Measurements from ENCODE around the gene LCE3A. TPM values are rescaled to one million over a fixed set of nuclear protein-coding genes. Genes with fewer than 3 reads are reported as not detected.
A peak's percentile ranks its signal among the peaks of the same experiment; 100 is the strongest.
"Not testable (repeated sequence)": the region's sequence is repeated elsewhere in the genome, so short reads cannot be mapped to it uniquely, and the experiment has no call there.

The LCE3A gene, protein sequence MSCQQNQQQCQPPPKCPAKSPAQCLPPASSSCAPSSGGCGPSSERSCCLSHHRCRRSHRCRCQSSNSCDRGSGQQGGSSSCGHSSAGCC
- total RNA-seq, result not detected
- not detected for polyA plus RNA-seq
- long read RNA-seq, donor 1, result 0 reads
- long read RNA-seq, donor 2, result 0 reads
- long read RNA-seq, donor 3, result 0 reads
- long read RNA-seq, donor 4, result 0 reads
- long read RNA-seq, donor 5, result 0 reads
- long read RNA-seq, donor 6, result 0 reads
- long read RNA-seq, donor 7, result 0 reads
- long read RNA-seq, donor 8, result 0 reads
- long read RNA-seq, donor 9, result 0 reads
- long read RNA-seq, donor 10, result 0 reads

DNA sequence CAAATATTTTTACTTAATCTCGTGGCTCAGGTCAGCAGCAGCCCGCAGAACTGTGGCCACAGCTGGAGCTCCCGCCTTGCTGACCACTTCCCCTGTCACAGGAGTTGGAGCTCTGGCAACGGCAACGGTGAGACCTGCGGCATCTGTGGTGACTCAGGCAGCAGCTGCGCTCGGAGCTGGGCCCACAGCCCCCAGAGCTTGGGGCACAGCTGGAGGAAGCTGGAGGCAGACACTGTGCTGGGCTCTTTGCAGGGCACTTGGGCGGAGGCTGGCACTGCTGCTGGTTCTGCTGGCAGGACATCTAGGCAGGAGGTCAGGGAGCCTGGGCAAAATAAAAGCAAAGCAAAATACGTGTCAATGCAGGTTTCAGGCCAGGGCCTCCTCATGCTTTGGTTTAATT, at the start of gene LCE3A:
TSS of gene LCE3A (minus strand) at position 301 of the 400 bp plus-strand sequence. CDS start at position 301, 0 bp downstream.
- H3K4me3 ChIP-seq (ENCODE audit: low read length in 2 of 2), result no peak within 1 kb of the TSS
- DNase-seq (ENCODE audit: low read depth in 6 of 9, low spot score in 9 of 9), result no peak
- 19% methylated on average over 10 of the region's 10 CpGs for WGBS
- H3K9me3 ChIP-seq (ENCODE audit: control insufficient read depth in 2 of 2, insufficient read depth in 1 of 2, low read length in 1 of 2), result peaks cover 0 to 8% of the 10 kb centered on the region in 2 donors
- H3K27me3 ChIP-seq (ENCODE audit: control insufficient read depth in 2 of 2, insufficient read depth in 1 of 2, low read length in 1 of 2), result no peaks in the 10 kb centered on the region
- H3K4me1 ChIP-seq (ENCODE audit: control insufficient read depth in 2 of 2, insufficient read depth in 2 of 2, low read length in 2 of 2), result peaks cover 0 to 2% of the 10 kb centered on the region in 2 donors
- H3K36me3 ChIP-seq (ENCODE audit: control insufficient read depth in 2 of 2, insufficient read depth in 2 of 2, low read length in 1 of 2), result no peaks in the 10 kb centered on the region
- H3K27ac ChIP-seq (ENCODE audit: low read depth in 1 of 2, low read length in 1 of 2), result no peak within 1 kb of the TSS

DNA sequence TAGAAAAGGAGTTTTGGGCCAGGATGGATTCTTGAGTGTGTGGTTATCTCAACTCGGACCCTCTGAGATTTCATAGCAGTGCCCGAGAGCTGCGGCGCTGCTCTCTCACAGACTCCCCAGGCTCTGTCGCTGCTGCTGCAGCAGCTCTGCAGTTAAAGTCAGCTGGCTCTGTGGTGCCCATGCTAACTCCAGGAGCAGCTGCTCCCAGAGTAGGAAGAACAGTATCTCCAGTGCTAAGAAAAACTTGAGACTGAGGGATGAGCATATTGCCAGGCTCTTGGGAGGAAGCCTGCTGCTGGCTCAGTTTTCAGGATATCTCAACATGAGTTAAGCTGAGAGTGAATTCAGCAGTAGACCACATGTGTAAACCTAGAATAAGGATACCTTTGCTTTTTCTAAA, 44.7 kb upstream of the LCE3A start:
- no peak overlapping the region for H3K27ac ChIP-seq (ENCODE audit: low read depth in 1 of 2, low read length in 1 of 2)
- 86% methylated on average over 5 of the region's 5 CpGs for WGBS
- H3K36me3 ChIP-seq (ENCODE audit: control insufficient read depth in 2 of 2, insufficient read depth in 2 of 2, low read length in 1 of 2), result no peaks in the 10 kb centered on the region
- H3K4me3 ChIP-seq (ENCODE audit: low read length in 2 of 2), result no peak overlapping the region
- no peaks in the 10 kb centered on the region for H3K4me1 ChIP-seq (ENCODE audit: control insufficient read depth in 2 of 2, insufficient read depth in 2 of 2, low read length in 2 of 2)
- no peak for DNase-seq (ENCODE audit: low read depth in 6 of 9, low spot score in 9 of 9)
- no peaks in the 10 kb centered on the region for H3K27me3 ChIP-seq (ENCODE audit: control insufficient read depth in 2 of 2, insufficient read depth in 1 of 2, low read length in 1 of 2)
- no peaks in the 10 kb centered on the region for H3K9me3 ChIP-seq (ENCODE audit: control insufficient read depth in 2 of 2, insufficient read depth in 1 of 2, low read length in 1 of 2)

DNA sequence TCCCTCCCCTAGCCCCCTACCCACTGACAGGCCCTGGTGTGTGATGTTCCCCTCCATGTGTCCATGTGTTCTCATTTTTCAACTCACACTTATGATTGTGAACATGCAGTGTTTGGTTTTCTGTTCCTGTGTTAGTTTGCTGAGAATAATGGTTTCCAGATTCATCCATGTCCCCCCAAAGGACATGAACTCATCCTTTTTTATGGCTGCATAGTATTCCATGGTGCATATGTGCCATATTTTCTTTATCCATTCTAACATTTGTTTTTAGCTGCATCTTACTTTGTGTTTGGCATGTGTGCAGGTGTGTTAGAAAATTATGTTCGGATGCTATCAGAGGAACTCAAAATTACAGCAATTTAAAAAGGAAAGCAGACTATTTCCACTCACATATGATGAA, 43.3 kb upstream of the LCE3A start:
- H3K4me1 ChIP-seq (ENCODE audit: control insufficient read depth in 2 of 2, insufficient read depth in 2 of 2, low read length in 2 of 2); H3K9me3 ChIP-seq (ENCODE audit: control insufficient read depth in 2 of 2, insufficient read depth in 1 of 2, low read length in 1 of 2); H3K27me3 ChIP-seq (ENCODE audit: control insufficient read depth in 2 of 2, insufficient read depth in 1 of 2, low read length in 1 of 2); H3K36me3 ChIP-seq (ENCODE audit: control insufficient read depth in 2 of 2, insufficient read depth in 2 of 2, low read length in 1 of 2); DNase-seq (ENCODE audit: low read depth in 6 of 9, low spot score in 9 of 9); H3K27ac ChIP-seq (ENCODE audit: low read depth in 1 of 2, low read length in 1 of 2); H3K4me3 ChIP-seq (ENCODE audit: low read length in 2 of 2): not testable (repeated sequence)
- WGBS, result 94% methylated on average over 1 of the region's 1 CpG

DNA sequence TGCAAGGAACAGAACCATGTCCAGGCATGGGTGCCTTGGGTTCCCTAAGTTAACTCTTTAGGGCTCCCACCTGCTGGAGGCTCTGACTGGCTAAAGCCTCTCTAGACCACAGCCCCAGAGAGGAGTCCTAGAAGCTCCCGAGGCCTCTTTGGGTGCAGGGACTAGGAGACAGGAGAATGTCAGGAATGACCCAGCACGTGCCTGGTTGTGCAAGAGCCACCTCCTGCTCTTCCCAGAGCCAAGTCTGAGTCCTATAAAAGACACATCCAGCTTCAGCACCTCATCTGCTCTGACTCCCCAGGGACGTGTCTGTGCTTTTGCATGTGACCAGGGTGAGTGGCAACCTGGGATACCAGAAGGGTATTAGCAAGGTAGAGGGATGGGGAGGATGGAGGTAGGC, 40.2 kb upstream of the LCE3A start, which contains the start of gene LCE2D:
TSS of gene LCE2D (plus strand) at position 283 of the 400 bp plus-strand sequence. CDS start 726 bp downstream, outside the sequence.
- Histone ChIP-seq H3K27ac (ENCODE audit: low read depth in 1 of 2, low read length in 1 of 2) (no peak within 1 kb of the TSS), H3K4me3 (ENCODE audit: low read length in 2 of 2) (no peak within 1 kb of the TSS), H3K27me3 (ENCODE audit: control insufficient read depth in 2 of 2, insufficient read depth in 1 of 2, low read length in 1 of 2) (no peaks in the 10 kb centered on the region), H3K36me3 (ENCODE audit: control insufficient read depth in 2 of 2, insufficient read depth in 2 of 2, low read length in 1 of 2) (no peaks in the 10 kb centered on the region), H3K9me3 (ENCODE audit: control insufficient read depth in 2 of 2, insufficient read depth in 1 of 2, low read length in 1 of 2) (no peaks in the 10 kb centered on the region), H3K4me1 (ENCODE audit: control insufficient read depth in 2 of 2, insufficient read depth in 2 of 2, low read length in 2 of 2) (no peaks in the 10 kb centered on the region)
- DNase-seq (ENCODE audit: low read depth in 6 of 9, low spot score in 9 of 9), result no peak
- 75% methylated on average over 3 of the region's 3 CpGs for WGBS

DNA sequence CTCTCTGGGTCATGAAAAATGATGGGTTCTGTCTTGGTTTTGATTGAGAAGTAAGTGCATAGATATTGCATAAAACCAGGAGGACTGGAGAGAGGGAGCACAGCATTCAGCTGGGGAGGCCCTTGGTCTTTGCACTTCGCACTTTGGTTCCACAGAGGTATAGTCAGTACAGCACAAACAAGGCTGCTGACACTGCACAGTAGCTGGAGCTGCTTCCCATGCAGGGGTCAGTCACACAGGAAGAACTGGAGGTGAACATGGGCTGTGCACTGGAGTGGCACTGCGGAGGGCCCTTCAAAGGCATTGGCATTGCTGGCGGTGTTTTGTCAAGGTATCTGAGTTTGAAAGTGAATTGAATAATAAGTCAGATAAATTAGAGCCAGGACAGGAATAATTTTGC, 35.7 kb upstream of the LCE3A start:
- DNase-seq (ENCODE audit: low read depth in 6 of 9, low spot score in 9 of 9), result no peak
- H3K27ac ChIP-seq (ENCODE audit: low read depth in 1 of 2, low read length in 1 of 2), result no peak overlapping the region
- WGBS, result 97% methylated on average over 3 of the region's 3 CpGs
- no peak overlapping the region for H3K4me3 ChIP-seq (ENCODE audit: low read length in 2 of 2)
- no peaks in the 10 kb centered on the region for H3K36me3 ChIP-seq (ENCODE audit: control insufficient read depth in 2 of 2, insufficient read depth in 2 of 2, low read length in 1 of 2)
- H3K4me1 ChIP-seq (ENCODE audit: control insufficient read depth in 2 of 2, insufficient read depth in 2 of 2, low read length in 2 of 2), result no peaks in the 10 kb centered on the region
- no peaks in the 10 kb centered on the region for H3K9me3 ChIP-seq (ENCODE audit: control insufficient read depth in 2 of 2, insufficient read depth in 1 of 2, low read length in 1 of 2)
- H3K27me3 ChIP-seq (ENCODE audit: control insufficient read depth in 2 of 2, insufficient read depth in 1 of 2, low read length in 1 of 2), result no peaks in the 10 kb centered on the region

DNA sequence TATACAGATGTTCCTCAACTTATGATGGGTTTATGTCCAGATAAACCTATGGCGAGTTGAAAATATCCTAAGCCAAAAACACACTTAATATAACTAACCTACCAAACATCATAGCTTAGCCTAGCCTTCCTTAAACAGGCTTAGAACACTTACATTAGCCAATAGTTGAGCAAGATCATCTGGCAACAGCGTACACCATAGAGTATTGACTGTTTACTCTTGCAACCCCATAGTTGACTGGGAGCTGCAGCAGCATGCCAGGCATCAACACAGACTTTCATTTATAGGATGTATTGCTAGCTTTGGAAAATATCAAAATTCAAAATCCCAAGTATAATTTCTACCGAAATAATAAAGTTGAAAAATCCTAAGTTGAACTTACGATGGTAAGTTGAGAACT, 34.8 kb upstream of the LCE3A start:
- H3K27me3 ChIP-seq (ENCODE audit: control insufficient read depth in 2 of 2, insufficient read depth in 1 of 2, low read length in 1 of 2), result no peaks in the 10 kb centered on the region
- no peak overlapping the region for H3K4me3 ChIP-seq (ENCODE audit: low read length in 2 of 2)
- H3K36me3 ChIP-seq (ENCODE audit: control insufficient read depth in 2 of 2, insufficient read depth in 2 of 2, low read length in 1 of 2), result no peaks in the 10 kb centered on the region
- H3K4me1 ChIP-seq (ENCODE audit: control insufficient read depth in 2 of 2, insufficient read depth in 2 of 2, low read length in 2 of 2), result no peaks in the 10 kb centered on the region
- H3K9me3 ChIP-seq (ENCODE audit: control insufficient read depth in 2 of 2, insufficient read depth in 1 of 2, low read length in 1 of 2), result no peaks in the 10 kb centered on the region
- no peak for DNase-seq (ENCODE audit: low read depth in 6 of 9, low spot score in 9 of 9)
- 93% methylated on average over 4 of the region's 4 CpGs for WGBS
- H3K27ac ChIP-seq (ENCODE audit: low read depth in 1 of 2, low read length in 1 of 2), result no peak overlapping the region

DNA sequence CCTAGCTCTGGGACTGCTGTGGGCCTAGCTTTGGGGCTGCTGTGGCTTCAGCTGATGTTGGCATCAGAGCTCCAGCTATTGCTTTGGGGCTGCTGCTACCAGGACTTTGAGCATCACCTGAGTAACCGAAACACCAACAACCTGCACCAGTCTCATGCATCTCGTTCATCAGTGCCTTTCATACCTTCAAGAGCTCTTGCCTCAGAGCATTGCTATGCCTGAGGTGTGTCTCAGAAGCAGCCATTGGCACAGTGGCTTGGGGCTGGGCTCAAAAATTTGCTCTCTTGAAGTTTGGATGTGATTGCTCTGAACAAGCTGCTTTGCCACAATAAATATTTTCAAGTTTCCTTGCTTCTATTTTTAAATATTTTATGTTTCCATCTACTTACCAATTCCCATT, 33.6 kb upstream of the LCE3A start:
- Histone ChIP-seq H3K4me1 (ENCODE audit: control insufficient read depth in 2 of 2, insufficient read depth in 2 of 2, low read length in 2 of 2) (no peaks in the 10 kb centered on the region), H3K27ac (ENCODE audit: low read depth in 1 of 2, low read length in 1 of 2) (no peak overlapping the region), H3K9me3 (ENCODE audit: control insufficient read depth in 2 of 2, insufficient read depth in 1 of 2, low read length in 1 of 2) (no peaks in the 10 kb centered on the region), H3K4me3 (ENCODE audit: low read length in 2 of 2) (no peak overlapping the region), H3K27me3 (ENCODE audit: control insufficient read depth in 2 of 2, insufficient read depth in 1 of 2, low read length in 1 of 2) (no peaks in the 10 kb centered on the region), H3K36me3 (ENCODE audit: control insufficient read depth in 2 of 2, insufficient read depth in 2 of 2, low read length in 1 of 2) (no peaks in the 10 kb centered on the region)
- DNase-seq (ENCODE audit: low read depth in 6 of 9, low spot score in 9 of 9), result no peak
- 76% methylated on average over 2 of the region's 2 CpGs for WGBS

DNA sequence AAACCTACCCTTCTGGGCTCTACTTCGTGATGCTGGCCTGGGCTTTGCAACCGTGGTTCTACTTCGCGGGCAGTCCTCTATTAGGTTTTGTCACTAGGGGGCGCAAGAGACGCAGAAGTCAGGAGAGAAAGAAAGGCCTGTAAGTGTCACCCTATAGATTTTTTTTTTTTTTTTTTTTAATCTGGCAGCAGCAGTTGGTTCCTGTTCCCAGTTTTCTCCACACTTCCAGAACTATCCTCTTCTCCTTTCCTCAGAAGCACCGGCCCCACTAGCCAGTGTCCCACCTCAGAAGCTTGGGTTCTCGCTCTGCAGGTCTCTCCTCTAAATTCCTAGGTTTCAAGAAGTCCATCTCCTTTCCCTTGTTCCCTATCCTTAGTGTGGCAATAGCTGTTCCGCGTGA, 31.2 kb upstream of the LCE3A start:
- H3K4me1 ChIP-seq (ENCODE audit: control insufficient read depth in 2 of 2, insufficient read depth in 2 of 2, low read length in 2 of 2), result no peaks in the 10 kb centered on the region
- H3K27ac ChIP-seq (ENCODE audit: low read depth in 1 of 2, low read length in 1 of 2), result no peak overlapping the region
- no peaks in the 10 kb centered on the region for H3K36me3 ChIP-seq (ENCODE audit: control insufficient read depth in 2 of 2, insufficient read depth in 2 of 2, low read length in 1 of 2)
- no peaks in the 10 kb centered on the region for H3K27me3 ChIP-seq (ENCODE audit: control insufficient read depth in 2 of 2, insufficient read depth in 1 of 2, low read length in 1 of 2)
- no peaks in the 10 kb centered on the region for H3K9me3 ChIP-seq (ENCODE audit: control insufficient read depth in 2 of 2, insufficient read depth in 1 of 2, low read length in 1 of 2)
- peak in 8 of 9 donors; percentile 9 to 62 (median 23) for DNase-seq (ENCODE audit: low read depth in 6 of 9, low spot score in 9 of 9)
- 32% methylated on average over 10 of the region's 10 CpGs for WGBS
- H3K4me3 ChIP-seq (ENCODE audit: low read length in 2 of 2), result no peak overlapping the region

DNA sequence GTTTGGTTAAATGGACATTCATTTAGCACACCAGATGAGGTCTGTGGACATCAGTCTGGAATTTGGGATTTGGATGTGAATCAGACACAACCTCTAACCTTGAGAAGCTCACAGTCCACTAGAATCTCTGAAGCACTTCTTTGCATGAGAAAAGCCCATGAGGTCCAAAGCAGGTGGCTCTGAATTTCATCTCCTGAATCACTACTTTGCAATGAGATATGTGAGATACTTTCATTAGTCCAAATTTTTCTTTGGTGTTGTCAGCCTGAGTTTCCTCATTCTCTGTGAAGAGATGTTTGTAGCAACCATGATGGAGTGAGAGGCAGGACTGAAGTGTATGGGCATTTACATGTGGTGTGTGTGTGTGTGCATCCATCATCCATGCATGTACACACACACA, 23.8 kb upstream of the LCE3A start:
- H3K9me3 ChIP-seq (ENCODE audit: control insufficient read depth in 2 of 2, insufficient read depth in 1 of 2, low read length in 1 of 2), result no peaks in the 10 kb centered on the region
- H3K36me3 ChIP-seq (ENCODE audit: control insufficient read depth in 2 of 2, insufficient read depth in 2 of 2, low read length in 1 of 2), result no peaks in the 10 kb centered on the region
- no peaks in the 10 kb centered on the region for H3K4me1 ChIP-seq (ENCODE audit: control insufficient read depth in 2 of 2, insufficient read depth in 2 of 2, low read length in 2 of 2)
- no peak overlapping the region for H3K27ac ChIP-seq (ENCODE audit: low read depth in 1 of 2, low read length in 1 of 2)
- DNase-seq (ENCODE audit: low read depth in 6 of 9, low spot score in 9 of 9), result no peak
- H3K4me3 ChIP-seq (ENCODE audit: low read length in 2 of 2), result no peak overlapping the region
- H3K27me3 ChIP-seq (ENCODE audit: control insufficient read depth in 2 of 2, insufficient read depth in 1 of 2, low read length in 1 of 2), result no peaks in the 10 kb centered on the region
